Fibroblast of mammary gland (primary cell): ENCODE data around the gene HRK.
"Not testable (repeated sequence)": the region's sequence is repeated elsewhere in the genome, so short reads cannot be mapped to it uniquely, and the experiment has no call there.

Source experiments
- DNase-seq: peaks from one replicate; pipeline ENCODE4 v3.0.0-alpha.2; 2010; ENCODE audit warnings: low read depth
- H3K4me3 ChIP-seq: 2 replicates; pipeline ENCODE4 v1.5.1; 2011; ENCODE audit warnings: low read depth, mild to moderate bottlenecking, low read length, moderate library complexity; ENCODE audit not compliant: control insufficient read depth
- CTCF ChIP-seq: conservative IDR thresholded peaks from 2 replicates; pipeline ENCODE4 v1.5.1; 2011; ENCODE audit warnings: low read depth, low read length, inconsistent platforms; ENCODE audit not compliant: control insufficient read depth, insufficient read depth

The HRK gene

GRCh38 chr12:116818341-116818856 lies 62.8 kb downstream of the HRK start:
- peak; percentile 14 for DNase-seq
- peak overlapping the region; percentile 80 for H3K4me3 ChIP-seq
- no peak for TF ChIP-seq CTCF

GRCh38 chr12:116814766-116815165 lies 66.5 kb downstream of the HRK start:
- not testable (repeated sequence) for DNase-seq, H3K4me3 ChIP-seq

DNA sequence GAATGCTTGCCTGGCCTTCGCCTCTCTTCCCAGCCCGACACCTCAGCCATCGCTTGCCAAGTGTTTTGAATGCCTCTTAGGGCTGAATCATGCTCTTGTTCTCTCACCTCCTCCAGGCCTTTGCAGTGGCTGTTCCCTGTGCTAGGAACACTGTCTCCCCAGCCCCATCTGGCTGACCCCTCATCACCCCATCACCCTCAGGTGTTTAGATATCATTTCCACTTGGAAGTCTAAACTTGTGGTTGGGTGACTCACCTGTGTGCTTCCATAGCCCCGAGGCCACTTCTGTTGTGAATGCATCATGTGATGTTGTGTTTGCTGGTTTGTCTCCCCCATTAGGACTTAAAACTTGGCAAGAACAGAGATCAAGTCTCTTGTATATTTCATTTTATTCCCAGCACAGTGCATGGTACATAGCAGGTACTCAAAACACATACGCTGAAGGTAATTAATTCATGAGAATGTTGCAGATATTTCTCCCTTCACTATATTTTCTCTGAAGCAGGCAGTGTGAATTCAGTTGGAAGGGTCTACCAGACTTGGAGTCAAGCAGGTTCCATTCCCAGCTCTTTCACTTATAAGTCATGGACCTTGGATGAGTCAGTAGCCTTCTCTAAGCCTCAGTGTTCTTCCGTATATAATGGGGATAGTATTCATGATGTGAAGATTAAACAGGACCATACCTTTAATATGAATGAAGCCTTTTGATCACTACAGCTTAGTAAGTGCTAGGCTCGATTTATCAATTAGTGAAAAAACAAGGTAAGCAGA lies 67.8 kb downstream of the HRK start:
- no peak overlapping the region for H3K4me3 ChIP-seq
- DNase-seq: no peak
- TF ChIP-seq CTCF: no peak

GRCh38 chr12:116812238-116812637 lies 69.0 kb downstream of the HRK start:
- TF ChIP-seq CTCF: no peak
- no peak overlapping the region for H3K4me3 ChIP-seq
- DNase-seq: no peak

DNA sequence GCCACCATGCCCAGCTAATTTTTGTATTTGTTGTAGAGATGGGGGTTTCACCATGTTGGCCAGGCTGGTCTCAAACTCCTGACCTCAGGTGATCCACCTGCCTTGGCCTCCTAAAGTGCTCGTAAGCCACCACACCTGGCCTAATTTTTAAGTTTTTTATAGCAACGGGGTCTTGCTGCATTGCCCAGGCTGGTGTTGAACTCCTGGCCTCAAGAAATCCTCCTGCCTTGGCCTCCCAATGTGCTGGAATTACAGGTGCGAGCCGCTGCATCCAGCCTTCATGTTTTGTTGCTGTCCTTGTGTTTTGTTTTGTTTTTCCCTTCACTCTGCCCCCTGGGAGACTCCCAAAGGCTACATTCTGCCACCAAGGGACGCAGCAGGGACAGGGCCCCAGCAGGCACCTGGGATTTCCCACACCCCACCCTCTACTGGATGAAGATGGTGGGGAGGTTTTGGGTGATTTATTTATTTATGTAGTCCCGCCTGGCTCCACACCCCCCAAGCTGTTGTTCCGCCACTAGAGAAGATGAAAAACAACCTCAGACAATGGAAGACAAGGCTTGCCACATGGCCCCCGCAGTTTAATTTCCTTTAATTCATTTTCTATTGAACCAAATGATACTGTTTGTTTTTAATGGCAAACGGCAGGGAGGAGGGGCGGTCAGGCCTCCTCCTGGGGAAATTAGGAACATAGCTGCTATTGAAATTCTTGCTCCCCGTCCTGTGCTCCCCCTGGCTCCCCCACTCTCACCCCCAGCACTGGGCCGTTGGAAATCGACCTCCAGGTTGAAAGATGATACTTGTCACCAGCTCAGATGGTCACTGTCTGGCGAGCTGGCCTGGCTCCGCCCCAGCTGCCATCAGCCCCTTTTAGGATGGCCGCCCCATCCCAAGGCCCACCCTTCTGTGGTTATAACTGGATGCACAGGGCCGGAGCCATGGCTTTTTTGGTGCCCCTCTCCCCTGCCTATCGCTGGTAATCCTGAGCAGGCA lies 72.8 kb downstream of the HRK start:
- no peak overlapping the region for H3K4me3 ChIP-seq
- no peak for DNase-seq
- TF ChIP-seq CTCF: no peak

- no peak for TF ChIP-seq CTCF
- DNase-seq: no peak
- no peak overlapping the region for H3K4me3 ChIP-seq
Observed at GRCh38 chr12:116807546-116807945, 73.7 kb downstream of the HRK start.

- H3K4me3 ChIP-seq: no peak overlapping the region
- DNase-seq: no peak
- TF ChIP-seq CTCF: no peak
Observed at GRCh38 chr12:116806845-116807440, 74.3 kb downstream of the HRK start.
